HG03558 (cell line): ENCODE results near the gene WFDC12.
"Not testable (repeated sequence)": the region's sequence is repeated elsewhere in the genome, so short reads cannot be mapped to it uniquely, and the experiment has no call there.

ENCODE experiments used
- ATAC-seq: cut with Tn5 transposase; IDR thresholded peaks from one replicate; pipeline ENCODE4 v1.9.1; 2021; ENCODE audit warnings: moderate number of reproducible peaks; ENCODE audit not compliant: unreplicated experiment; ENCODE audit errors: extremely low read depth

Gene WFDC12, protein sequence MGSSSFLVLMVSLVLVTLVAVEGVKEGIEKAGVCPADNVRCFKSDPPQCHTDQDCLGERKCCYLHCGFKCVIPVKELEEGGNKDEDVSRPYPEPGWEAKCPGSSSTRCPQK

DNA sequence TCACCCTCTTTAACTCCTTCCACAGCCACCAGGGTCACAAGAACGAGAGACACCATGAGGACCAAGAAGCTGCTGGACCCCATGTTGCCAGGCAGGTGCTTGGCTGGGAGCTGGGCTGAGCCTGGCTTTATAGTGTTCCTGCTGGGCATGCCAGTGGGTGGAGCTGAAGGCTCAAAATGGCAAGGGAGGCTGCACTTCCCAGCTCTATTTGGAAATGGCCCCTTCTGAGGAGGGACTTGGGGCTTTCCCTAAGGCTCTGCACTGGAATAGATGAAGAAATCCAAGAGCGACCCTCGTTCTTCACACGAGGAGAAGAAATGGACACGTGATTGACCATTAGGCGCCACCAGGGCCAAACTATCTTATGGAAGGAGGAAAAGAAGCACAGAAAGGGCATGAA is at the start of gene WFDC12:
TSS of gene WFDC12 (minus strand) at position 101 of the 400 bp plus-strand sequence. CDS start at position 83, 18 bp downstream.
- no peak for ATAC-seq

DNA sequence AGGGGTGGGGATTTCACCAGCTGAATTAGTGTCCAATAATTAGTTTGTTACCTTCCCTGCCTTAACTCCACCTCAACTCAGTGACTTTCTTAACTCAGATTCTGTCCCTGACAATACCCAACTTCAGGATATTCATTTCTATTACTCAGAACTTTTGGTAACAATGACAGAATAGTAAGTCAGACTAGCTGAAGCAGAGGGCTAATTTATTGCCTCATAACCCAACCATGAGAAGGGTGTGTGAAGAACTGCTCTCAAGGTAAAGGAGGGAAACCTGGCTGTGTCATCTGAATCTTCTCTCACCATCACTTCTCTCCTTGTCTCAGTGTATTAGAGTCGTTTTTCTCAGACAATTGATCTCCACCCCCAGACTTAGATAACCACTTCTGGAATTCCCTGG is 49.3 kb upstream of the WFDC12 start:
- no peak for ATAC-seq

DNA sequence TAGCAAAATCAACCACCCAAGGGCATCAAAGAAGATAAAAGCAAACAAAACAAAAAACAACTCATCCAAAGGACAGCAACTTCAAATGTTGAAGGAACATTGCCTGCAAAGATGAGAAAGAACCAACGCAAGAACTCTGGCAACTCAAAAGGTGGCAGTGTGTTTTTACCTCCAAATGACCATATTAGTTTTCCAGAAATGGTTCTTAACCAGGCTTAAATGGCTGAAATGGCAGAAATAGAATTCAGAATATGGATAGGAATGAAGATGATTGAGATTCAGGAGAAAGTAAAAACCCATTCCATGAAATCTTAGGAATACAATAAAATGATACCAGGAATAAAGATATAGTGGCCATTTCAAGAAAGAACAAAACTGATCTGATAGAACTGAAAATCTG is 40.6 kb upstream of the WFDC12 start:
- ATAC-seq = no peak

DNA sequence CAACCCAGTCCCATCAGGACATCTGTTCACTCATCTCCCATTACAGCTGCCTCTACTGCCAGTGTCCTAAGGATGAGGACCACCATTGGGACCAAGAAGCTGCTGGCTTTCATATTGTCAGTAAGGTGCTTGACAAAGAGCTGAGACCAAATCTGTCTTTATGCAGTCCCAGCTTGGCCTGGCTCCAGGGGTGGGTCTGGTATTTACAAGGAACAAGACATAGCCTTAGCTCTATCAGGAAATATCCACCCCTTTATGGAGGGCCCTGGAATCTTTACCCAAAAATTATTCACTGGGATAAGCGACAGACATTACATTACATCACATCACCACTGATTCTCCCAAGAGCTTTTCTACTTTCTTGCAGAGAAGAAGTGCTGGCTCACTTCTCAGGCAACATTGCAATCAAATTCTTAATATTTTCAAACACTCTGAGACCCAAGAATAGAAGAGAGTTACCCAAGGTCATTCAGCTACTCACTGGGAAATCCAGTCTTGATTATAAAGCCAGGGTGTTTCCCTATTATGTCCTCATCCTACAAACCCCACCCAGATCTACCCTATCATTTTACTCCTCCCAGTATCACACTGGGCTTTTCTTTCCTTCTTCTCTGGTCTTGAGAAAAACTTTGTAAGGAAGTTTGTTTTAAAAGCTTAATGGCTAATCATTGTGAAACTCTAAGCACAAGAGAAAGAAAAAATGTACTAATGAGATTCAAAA is 39.0 kb upstream of the WFDC12 start:
- ATAC-seq = no peak

DNA sequence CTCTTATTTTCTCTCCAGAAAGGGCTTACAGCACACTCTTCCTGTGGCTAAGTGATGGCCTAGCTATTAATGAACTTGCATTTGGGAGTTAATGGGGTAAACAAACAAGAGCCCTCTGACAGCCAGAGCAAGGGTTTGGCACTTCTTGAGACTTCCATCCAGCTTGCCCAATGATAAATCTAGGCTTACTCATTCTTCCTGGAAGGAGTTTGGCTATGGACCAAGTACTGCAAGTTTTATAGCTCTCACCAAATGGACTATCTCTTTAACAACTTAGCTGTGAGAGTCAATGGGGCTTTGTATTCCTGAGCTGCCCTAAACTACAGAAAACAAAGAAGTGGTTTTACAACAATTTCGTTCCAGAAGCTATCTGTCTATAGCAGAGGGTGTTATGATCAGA is 33.7 kb upstream of the WFDC12 start:
- ATAC-seq = no peak

DNA sequence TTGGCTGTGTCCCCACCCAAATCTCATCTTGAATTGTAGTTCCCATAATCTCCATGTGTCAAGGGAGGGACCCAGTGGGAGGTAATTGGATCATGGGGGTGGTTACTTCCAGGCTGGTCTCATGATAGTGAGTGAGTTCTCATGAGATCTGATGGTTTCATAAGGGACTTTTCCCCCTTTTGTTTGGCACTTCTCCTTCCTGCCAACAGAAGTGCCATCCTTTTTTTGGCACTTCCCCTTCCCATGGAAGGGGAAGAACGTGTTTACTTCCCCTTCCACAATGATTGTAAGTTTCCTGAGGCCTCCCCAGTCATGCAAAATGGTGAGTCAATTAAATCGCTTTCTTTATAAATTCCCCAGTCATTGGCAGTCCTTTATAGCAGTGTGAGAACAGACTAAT is 32.4 kb upstream of the WFDC12 start:
- no peak for ATAC-seq

DNA sequence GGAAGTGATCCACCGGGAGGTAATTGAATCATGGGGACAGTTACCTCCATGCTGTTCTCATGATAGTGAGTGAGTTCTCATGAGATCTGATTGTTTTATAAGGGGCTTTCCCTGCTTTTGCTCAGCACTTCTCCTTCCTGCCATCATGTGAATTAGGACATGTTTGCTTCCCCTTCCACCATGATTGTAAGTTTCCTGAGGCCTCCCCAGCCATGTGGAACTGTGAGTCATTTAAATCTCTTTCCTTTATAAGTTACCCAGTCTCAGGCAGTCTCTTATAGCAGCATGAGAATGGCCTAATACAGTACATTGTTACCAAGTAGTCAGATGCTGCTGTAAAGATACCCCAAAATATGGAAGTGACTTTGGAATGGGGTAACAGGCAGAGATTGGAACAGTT is 30.5 kb upstream of the WFDC12 start:
- not testable (repeated sequence) for ATAC-seq

DNA sequence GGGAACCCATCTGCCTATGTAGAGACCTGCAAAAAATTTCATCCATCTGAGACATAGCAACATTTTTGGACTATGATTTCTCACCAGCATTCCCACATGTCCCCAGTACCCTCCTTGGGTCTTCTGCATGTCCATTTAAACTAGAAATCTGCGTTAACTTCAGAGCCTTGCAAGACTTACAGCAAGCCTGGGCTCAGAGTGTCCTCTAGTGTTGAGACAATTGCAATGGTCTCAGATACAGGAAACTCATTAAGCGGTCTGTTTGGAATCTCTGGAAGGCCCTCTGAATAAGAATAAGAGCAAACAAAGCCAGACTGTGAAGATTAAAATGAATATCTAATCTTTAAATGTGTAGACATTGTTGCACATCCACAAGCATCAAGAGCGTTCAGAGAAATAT is 29.9 kb upstream of the WFDC12 start:
- no peak for ATAC-seq

DNA sequence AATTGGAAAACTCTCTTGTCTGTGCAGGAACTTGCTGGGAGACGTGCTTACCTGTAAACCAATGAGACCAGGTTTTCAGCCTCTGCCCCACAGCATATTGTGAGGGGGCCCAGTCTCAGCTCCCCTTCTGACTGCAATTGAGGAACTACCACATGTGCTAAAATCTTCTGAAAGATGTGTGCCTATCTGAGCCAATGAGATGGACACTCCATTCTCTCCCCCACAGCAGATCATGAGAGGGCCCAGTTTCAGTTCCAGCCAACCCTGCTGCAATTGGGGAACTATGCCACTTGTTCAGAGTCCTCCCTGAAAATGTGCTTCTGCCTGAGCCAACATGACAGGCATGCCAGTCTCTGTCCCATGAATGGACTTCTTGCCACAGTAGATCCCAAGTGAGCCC is 29.5 kb upstream of the WFDC12 start:
- ATAC-seq = no peak

DNA sequence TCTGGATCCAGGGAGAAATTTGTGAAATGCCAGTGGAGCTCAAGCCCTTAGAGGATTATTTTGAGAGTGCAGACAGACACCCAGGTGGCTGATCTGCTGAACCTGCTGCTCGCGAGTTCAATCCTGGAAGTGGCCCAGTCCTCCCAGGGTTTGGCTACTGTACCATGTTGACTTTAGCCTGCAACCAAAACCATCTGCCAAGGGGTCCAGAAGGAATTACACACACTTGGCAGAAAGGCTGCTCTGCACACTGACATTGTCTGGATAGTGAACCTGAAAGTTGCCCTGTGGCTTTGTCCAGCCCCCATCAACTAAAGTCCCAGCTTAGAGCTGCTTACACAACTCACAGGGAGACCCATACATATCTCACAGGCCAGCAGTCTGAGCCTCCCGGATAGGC is 28.9 kb upstream of the WFDC12 start:
- no peak for ATAC-seq

DNA sequence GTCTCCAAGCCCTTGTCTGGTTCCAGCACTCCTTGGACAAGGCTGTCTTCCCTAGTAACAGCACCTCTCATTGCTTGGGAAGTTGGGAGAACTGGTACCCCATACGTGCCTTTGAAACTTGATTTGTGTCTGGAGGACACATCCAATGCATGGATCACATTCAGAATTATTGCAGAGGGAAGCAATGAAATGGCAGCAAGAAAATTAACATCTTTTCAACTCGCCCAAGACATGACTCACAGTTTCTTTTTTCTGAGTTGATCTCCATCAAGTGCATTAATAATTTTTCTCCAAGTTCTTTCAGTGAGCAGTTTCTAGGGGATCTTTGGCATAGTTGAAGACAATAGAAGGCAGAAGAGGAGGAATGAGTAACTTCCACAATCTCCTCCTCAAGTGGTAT is 28.1 kb upstream of the WFDC12 start:
- ATAC-seq = no peak

DNA sequence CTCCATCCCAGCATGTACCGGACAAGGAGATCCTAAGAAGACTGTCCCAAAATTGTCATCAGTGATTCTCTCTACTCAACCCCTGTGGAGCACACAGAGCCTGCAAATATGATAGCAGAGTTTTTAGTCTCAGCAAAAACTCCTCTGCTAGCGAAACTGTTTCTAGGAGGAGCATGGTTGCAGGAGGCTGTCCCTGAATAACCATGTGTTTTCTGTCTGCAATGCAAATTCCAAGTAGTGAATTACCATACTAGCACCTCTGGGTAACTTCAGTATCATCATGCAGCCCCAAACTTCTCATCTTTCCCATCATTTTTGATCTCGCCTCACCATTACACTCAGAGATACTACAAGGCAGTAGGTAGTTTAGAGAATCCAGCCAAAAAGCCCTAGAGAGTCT is 24.8 kb upstream of the WFDC12 start:
- no peak for ATAC-seq

DNA sequence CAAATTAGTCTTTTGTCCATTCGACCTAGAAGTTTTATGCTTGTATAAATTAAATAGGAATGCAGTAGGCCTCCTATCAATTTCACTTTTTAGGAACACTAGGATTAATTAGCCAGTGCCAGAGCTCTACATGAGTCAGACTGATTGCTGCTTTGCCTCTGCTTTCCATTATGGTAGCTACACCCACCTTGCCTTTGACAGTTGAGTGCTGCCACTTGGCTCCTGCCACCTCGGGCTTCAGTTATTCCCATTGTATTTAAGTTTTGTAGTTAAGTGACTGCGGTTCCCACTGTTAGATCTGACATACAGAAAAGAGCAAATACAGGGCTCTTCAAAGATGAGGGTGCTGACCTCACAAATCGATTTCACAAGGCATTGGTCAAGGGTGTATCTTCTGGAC is 16.6 kb upstream of the WFDC12 start:
- ATAC-seq = no peak

DNA sequence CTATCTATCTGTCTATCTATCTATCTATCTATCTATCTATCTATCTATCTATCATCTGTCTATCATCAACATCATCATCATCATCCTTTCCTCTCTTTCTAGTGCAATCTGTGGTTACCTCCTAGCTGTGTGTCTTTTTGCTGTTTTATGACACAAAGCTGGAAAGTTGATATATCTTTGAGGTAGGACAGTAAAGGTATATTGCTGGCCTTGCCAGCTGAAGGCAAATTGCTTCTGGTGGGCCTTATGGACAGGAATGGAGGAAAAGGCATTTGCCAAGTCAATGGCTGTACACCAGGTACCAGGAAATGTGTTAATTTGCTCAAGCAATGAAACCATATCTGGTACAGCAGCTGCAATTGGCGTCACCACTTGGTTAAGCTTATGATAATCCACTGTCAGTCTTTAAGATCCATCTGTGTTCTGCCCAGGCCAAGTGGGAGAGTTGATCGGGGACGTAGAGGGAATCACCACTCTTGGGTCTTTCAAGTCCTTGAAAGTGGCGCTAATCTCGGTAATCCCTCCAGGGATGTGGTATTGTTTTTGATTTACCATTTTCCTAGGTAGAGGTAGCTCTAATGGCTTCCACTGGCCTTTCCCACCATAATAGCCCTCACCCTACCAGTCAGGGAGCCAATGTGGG is 15.6 kb upstream of the WFDC12 start:
- not testable (repeated sequence) for ATAC-seq

DNA sequence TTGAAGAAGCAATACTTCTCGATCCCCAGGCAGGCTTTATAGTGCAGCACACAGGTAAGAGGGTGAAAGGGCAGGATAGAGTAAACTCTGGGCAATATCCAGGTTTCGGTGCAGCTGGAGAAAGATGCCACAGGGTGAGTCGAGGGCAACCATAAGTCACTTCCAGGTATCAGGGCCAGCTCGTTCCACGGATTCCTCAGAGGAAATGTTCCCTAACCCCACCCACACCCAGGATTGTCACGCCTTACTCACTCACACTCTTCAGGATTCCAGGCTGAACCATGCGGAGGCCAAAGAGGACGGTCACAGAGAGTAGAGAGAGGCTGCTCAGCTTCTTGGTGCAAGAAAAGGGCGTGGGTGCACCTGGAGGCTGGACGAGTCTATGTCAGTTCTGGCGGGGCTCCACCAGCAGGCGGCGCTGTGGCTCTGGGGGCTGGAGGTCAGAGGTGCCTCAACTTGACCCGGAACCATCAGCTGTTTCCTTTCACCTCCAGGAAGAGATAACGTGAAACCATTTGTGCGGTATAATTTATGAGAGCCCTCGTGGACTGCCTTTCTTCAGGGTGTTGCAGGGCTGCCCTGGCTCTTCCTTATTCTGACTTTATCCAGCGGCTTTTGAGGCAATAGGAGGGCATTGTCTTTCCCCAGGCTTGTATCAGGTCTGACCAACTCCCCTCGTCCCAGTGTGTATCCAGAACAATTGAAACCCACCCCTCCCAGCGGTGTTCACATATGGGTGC is 14.5 kb upstream of the WFDC12 start:
- ATAC-seq = no peak

DNA sequence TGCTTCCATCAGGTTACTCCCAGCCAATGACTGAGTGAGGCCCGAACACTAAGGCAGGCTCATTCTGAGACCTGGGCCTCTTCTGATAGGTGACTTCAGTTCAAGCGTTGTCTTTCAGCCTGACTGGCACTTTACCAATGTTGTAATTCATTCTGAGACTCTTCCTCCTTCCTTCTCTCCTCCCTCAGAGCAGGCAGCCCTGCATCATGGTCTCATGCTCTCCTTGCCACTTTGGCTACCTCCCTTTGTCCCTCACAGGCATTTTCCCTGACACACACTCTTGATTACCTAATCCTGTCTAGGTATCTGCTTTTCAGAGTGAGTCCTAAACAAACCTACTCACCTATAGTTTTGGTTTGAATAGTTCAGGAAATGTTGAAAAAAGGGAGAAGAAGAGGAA is 12.6 kb upstream of the WFDC12 start:
- no peak for ATAC-seq

DNA sequence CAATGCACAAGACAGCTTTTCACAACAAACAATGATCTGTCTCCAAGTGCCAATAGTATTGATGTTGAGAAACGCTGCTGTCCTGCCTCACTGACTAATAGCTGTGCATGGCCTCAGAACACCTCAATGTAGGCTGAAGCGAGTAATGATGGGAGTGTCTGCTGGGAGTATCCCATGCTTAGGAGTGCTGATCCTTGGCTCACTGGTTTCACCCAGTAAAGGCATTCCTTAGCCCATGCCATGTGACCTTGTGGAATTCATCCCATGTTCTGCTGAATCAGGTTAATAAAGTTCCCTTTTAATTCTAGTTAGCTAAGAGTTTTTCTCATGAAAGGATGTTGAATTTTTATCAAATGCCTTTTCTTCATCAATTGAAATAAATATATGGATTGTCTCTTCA is 3.8 kb upstream of the WFDC12 start:
- no peak for ATAC-seq

DNA sequence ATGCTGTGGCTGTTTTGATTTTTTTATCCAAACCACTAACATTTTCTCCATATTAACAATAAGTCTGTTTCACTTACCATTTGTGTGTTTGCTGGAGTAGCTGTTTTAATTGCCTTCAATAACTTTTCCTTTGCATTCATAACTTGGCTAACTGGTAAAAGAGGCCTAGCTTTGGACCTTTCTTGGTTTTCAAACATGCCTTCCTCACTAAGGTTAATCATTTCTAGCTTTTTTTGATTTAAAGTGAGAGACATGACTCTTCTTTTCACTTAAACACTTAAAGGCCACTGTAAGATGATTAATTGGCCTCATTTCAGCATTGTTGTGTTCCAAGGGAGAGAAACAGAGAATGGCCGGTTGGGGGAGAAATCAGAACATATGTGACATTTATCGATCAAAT is 2.9 kb downstream of the WFDC12 start:
- ATAC-seq = no peak

DNA sequence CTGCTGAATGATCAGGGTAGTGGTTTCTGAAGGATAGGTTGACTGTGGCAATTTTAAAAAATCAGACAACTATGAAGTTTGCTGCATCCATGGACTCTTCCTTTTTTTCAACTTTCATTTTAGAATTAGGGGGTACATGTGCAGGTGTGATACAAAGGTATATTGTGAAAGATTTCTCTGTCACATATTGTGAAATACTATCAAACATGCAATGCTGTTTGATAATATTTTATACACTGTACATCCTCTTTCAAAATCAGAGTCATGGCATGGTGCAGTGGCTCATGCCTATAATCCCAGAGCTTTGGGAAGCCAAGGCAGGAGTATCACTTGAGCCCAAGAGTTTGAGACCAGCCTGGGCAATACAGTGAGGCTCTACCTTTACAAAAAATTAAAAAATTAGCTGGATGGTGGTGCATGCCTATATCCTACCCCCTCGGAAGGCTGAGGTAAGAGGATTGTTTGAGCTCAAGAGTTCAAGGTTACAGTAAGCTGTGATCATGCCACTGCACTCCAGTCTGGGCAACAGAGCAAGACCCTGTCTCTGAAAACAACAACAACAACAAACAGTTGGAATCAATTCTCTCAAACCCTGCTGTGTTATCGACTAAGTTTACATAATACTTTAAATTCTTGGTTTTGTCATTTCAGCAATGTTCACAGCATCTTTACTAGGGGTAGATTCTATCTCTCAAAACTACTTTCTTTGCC is 4.6 kb downstream of the WFDC12 start:
- ATAC-seq = no peak

DNA sequence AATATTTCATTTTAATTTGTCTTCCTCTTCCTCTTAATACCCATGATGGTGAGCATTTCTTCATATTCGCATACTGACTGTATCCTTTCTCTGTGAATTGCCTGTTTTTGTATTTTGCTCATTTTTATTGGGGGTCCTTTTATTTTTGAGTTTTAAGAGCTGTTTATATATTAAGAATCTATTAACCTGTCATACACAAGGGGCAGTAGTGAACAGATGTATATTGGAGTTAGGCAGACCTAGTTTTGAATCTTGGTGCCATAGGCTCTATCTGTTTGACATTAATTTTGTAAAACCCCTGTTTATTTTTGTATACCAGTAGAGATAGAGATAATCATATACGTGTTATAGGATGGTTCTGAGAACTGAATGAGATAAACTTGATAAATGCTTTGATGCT is 6.2 kb downstream of the WFDC12 start:
- ATAC-seq = no peak

DNA sequence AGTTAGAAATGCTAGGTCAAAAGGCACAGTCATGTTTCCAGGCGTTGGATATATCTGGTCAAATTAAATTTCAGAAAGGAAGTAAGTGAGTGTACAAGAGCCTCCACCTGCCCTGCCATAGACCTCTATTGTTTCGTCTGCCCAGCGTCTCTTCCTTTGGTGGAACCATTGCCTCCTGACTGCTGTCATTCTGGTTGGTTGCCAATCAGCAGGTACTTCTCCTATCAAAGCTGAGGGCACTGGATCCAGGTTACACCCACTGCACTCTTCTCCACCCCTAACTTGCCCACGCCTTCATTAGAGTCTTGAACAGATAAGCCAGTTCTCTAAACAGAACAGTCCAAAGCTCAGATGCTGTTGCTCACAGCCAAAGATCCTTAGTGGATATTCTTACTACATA is 6.7 kb downstream of the WFDC12 start:
- ATAC-seq = no peak
